ENCODE data around the gene MAGEA12.
"Not testable (repeated sequence)": the region's sequence is repeated elsewhere in the genome, so short reads cannot be mapped to it uniquely, and the experiment has no call there.

Gene MAGEA12

DNA sequence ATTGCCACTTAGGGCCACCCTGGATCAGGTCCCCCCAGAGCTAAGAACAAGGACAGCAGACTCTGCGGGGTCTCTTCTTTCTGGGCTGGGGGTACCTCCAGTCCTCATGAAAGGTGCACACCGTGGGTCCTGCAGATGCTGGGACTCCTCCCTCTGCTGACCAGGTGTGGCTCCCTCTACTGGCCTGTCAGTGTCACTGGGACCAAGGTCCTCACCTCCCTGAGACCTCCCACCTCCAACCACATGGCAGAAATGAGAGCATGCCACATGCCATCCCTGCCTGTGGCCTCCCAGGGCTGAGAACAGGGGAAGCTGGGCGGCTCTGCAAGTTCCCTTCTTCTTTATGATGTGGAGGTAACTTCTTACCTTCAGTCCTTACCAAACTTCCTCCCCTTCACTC, 53.5 kb downstream of the MAGEA12 start:
- H3K18ac ChIP-seq (ENCODE audit: low read depth in 1 of 2, low read length in 2 of 2); H3K4me2 ChIP-seq (ENCODE audit: low read length, poor library complexity, severe bottlenecking); H3K36me3 ChIP-seq (ENCODE audit: control insufficient read depth in 1 of 2, insufficient read depth in 2 of 2, low read depth in 1 of 2, low read length in 2 of 2); H4K8ac ChIP-seq (ENCODE audit: low read length); H3K4me1 ChIP-seq (ENCODE audit: control insufficient read depth, insufficient read depth, low read depth, low read length); H3K14ac ChIP-seq (ENCODE audit: low read length in 2 of 2); H2AK5ac ChIP-seq (ENCODE audit: low read length, severe bottlenecking); H3K9me3 ChIP-seq (ENCODE audit: control insufficient read depth, low read length); H2BK15ac ChIP-seq (ENCODE audit: low read depth, poor library complexity, severe bottlenecking); H4K91ac ChIP-seq (ENCODE audit: low read length); H2BK5ac ChIP-seq (ENCODE audit: low read depth, low read length, poor library complexity, severe bottlenecking); H3K4ac ChIP-seq (ENCODE audit: low read depth in 1 of 2, low read length in 2 of 2); H3K79me1 ChIP-seq (replicated peaks; ENCODE audit: low read length, poor library complexity, severe bottlenecking); H3K23ac ChIP-seq (ENCODE audit: low read length in 2 of 2); H3K4me3 ChIP-seq (ENCODE audit: insufficient read depth in 1 of 2, low read depth in 1 of 2, low read length in 2 of 2); H2BK12ac ChIP-seq (ENCODE audit: low read length in 2 of 2); H3K27me3 ChIP-seq (ENCODE audit: control insufficient read depth in 1 of 2, insufficient read depth in 1 of 2, low read length in 2 of 2); DNase-seq; H2BK120ac ChIP-seq (ENCODE audit: low read depth, low read length); H3K9ac ChIP-seq (ENCODE audit: low read length); H2AFZ ChIP-seq (ENCODE audit: low read depth, low read length); H3K27ac ChIP-seq (ENCODE audit: low read length, poor library complexity, severe bottlenecking): not testable (repeated sequence)
- no CpG with 5 or more reads among the region's 3 CpGs for WGBS

All from mesenchymal stem cell (in vitro differentiated cells and primary cell).